ENCODE results near the gene NPPC. TPM values are rescaled to one million over a fixed set of nuclear protein-coding genes. Genes with fewer than 3 reads are reported as not detected.

The NPPC gene
- total RNA-seq, 1 experiment from 2014 or later, result not detected

- H3K4me3 ChIP-seq (ENCODE audit: low read length), result no peak overlapping the region
- H3K9ac ChIP-seq (ENCODE audit: low read length), result no peak overlapping the region
- H3K27me3 ChIP-seq (ENCODE audit: low read length), result no peaks in the 10 kb centered on the region
- H3K27ac ChIP-seq (ENCODE audit: low read length), result no peak overlapping the region
- H3K4me1 ChIP-seq (ENCODE audit: insufficient read depth, low read length), result no peaks in the 10 kb centered on the region
- intact Hi-C loops (cut with micrococcal nuclease), result no loop called here
- H3K79me2 ChIP-seq (ENCODE audit: low read length), result no peaks in the 10 kb centered on the region
- POLR2A ChIA-PET (ENCODE audit: unreplicated experiment), result no interaction called here
- no peaks in the 10 kb centered on the region for H3K9me3 ChIP-seq (ENCODE audit: low read length)
- H4K20me1 ChIP-seq (ENCODE audit: low read length), result no peaks in the 10 kb centered on the region
- CTCF ChIA-PET, result no interaction called here
- no peak overlapping the region for H3K4me2 ChIP-seq (ENCODE audit: low read length)
- no peaks in the 10 kb centered on the region for H3K9me2 ChIP-seq (replicated peaks; ENCODE audit: low read length)
- H2AFZ ChIP-seq (ENCODE audit: low read length), result no peak overlapping the region
- no peak for DNase-seq
- no peak for ATAC-seq
- BruUV-seq (replicated peaks), result no TSS peak
- no peaks in the 10 kb centered on the region for H3F3A ChIP-seq (ENCODE audit: low read length, unreplicated experiment)
- TF ChIP-seq CTCF (conservative IDR thresholded peaks at IDR 0.05; ENCODE audit: low read depth, low read length), result no peak
- no peak for TF ChIP-seq EZH2 (IDR thresholded peaks at IDR 0.05; ENCODE audit: low read length, unreplicated experiment)
- TF ChIP-seq EZH2phosphoT487 (IDR thresholded peaks at IDR 0.05; ENCODE audit: borderline replicate concordance, low read length), result no peak
- no peaks in the 10 kb centered on the region for H3K36me3 ChIP-seq (ENCODE audit: low read depth, low read length)
Measured at GRCh38 chr2:231942180-231942579, 16.0 kb upstream of the NPPC start.

GRCh38 chr2:231941673-231942072 lies 15.5 kb upstream of the NPPC start:
- no peaks in the 10 kb centered on the region for H3K27me3 ChIP-seq (ENCODE audit: low read length)
- H3K27ac ChIP-seq (ENCODE audit: low read length), result no peak overlapping the region
- intact Hi-C loops (cut with micrococcal nuclease), result no loop called here
- no peak for DNase-seq
- no peaks in the 10 kb centered on the region for H3F3A ChIP-seq (ENCODE audit: low read length, unreplicated experiment)
- H4K20me1 ChIP-seq (ENCODE audit: low read length), result no peaks in the 10 kb centered on the region
- no peak overlapping the region for H3K9ac ChIP-seq (ENCODE audit: low read length)
- no peak for ATAC-seq
- ChIA-PET CTCF (no interaction called here), POLR2A (ENCODE audit: unreplicated experiment) (no interaction called here)
- no peaks in the 10 kb centered on the region for H3K9me3 ChIP-seq (ENCODE audit: low read length)
- H3K9me2 ChIP-seq (replicated peaks; ENCODE audit: low read length), result no peaks in the 10 kb centered on the region
- no peak overlapping the region for H2AFZ ChIP-seq (ENCODE audit: low read length)
- H3K79me2 ChIP-seq (ENCODE audit: low read length), result no peaks in the 10 kb centered on the region
- H3K4me3 ChIP-seq (ENCODE audit: low read length), result no peak overlapping the region
- BruUV-seq (replicated peaks), result no TSS peak
- H3K36me3 ChIP-seq (ENCODE audit: low read depth, low read length), result no peaks in the 10 kb centered on the region
- no peaks in the 10 kb centered on the region for H3K4me1 ChIP-seq (ENCODE audit: insufficient read depth, low read length)
- TF ChIP-seq EZH2 (IDR thresholded peaks at IDR 0.05; ENCODE audit: low read length, unreplicated experiment) (no peak), CTCF (conservative IDR thresholded peaks at IDR 0.05; ENCODE audit: low read depth, low read length) (no peak), EZH2phosphoT487 (IDR thresholded peaks at IDR 0.05; ENCODE audit: borderline replicate concordance, low read length) (no peak)
- H3K4me2 ChIP-seq (ENCODE audit: low read length), result no peak overlapping the region

DNA sequence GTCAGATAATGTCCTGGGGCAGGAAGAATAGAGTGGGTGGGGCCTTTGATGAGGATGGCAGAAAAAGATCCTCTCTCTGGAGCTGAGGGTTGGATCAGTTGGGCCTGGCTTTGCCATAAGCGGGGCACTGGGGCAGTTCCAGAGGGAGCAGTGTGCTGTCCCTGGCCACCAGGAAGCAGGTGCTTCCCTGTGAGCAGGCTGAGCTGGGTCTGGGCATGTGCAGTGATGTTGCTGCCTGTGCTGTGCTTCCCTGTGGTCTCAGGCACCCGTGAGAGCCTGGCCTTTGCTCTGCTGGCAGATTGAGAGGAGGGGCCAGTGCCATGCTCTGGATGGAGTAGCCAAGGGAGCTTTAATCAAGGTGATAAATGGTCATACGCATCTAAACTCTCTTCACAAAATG lies 14.6 kb upstream of the NPPC start:
- TF ChIP-seq EZH2phosphoT487 (IDR thresholded peaks at IDR 0.05; ENCODE audit: borderline replicate concordance, low read length) (no peak), EZH2 (IDR thresholded peaks at IDR 0.05; ENCODE audit: low read length, unreplicated experiment) (no peak), CTCF (conservative IDR thresholded peaks at IDR 0.05; ENCODE audit: low read depth, low read length) (no peak)
- no peak for ATAC-seq
- H3K27ac ChIP-seq (ENCODE audit: low read length), result no peak overlapping the region
- H3K36me3 ChIP-seq (ENCODE audit: low read depth, low read length), result no peaks in the 10 kb centered on the region
- H2AFZ ChIP-seq (ENCODE audit: low read length), result no peak overlapping the region
- H3K4me3 ChIP-seq (ENCODE audit: low read length), result no peak overlapping the region
- H3K27me3 ChIP-seq (ENCODE audit: low read length), result no peaks in the 10 kb centered on the region
- DNase-seq, result no peak
- no TSS peak for BruUV-seq (replicated peaks)
- ChIA-PET POLR2A (ENCODE audit: unreplicated experiment) (no interaction called here), CTCF (no interaction called here)
- no peaks in the 10 kb centered on the region for H3K79me2 ChIP-seq (ENCODE audit: low read length)
- H3K4me2 ChIP-seq (ENCODE audit: low read length), result no peak overlapping the region
- no peaks in the 10 kb centered on the region for H3K9me3 ChIP-seq (ENCODE audit: low read length)
- H3K4me1 ChIP-seq (ENCODE audit: insufficient read depth, low read length), result no peaks in the 10 kb centered on the region
- H4K20me1 ChIP-seq (ENCODE audit: low read length), result no peaks in the 10 kb centered on the region
- H3F3A ChIP-seq (ENCODE audit: low read length, unreplicated experiment), result no peaks in the 10 kb centered on the region
- H3K9me2 ChIP-seq (replicated peaks; ENCODE audit: low read length), result no peaks in the 10 kb centered on the region
- intact Hi-C loops (cut with micrococcal nuclease), result no loop called here
- H3K9ac ChIP-seq (ENCODE audit: low read length), result no peak overlapping the region
